Tibial artery (tissue), 4 donors: Measurements from ENCODE around the gene DNAJC21.
A peak's percentile ranks its signal among the peaks of the same experiment; 100 is the strongest.

Experiments used
- DNase-seq, 2 donors: peaks; one replicate each; pipeline ENCODE4 v3.0.0-alpha.2; 2019
- H3K27ac ChIP-seq, 2 donors: fragments of 200-600 bp; sonication (generic) in 1 of 2; 1 replicate in 1 of 2; 2 replicates in 1 of 2; pipeline ENCODE4 v1.5.1; 2018 to 2019; ENCODE audit warnings: mild to moderate bottlenecking in 1 of 2
- H3K27me3 ChIP-seq, 2 donors: fragments of 200-600 bp; sonication (generic) in 1 of 2; one replicate each; pipeline versions ENCODE4 v1.5.1 to v1.6.0; 2016 to 2019
- H3K36me3 ChIP-seq, 3 donors: fragments of 200-600 bp; sonication (generic) in 2 of 3; one replicate each; pipeline ENCODE4 v1.5.1; 2016 to 2019; ENCODE audit warnings: mild to moderate bottlenecking in 2 of 3
- H3K4me1 ChIP-seq, 4 donors: fragments of 200-600 bp; sonication (generic) in 2 of 4; 1 replicate in 3 of 4; 2 replicates in 1 of 4; pipeline ENCODE4 v1.5.1; 2016 to 2019
- H3K4me3 ChIP-seq, 2 donors: fragments of 200-600 bp; sonication (generic) in 1 of 2; 1 replicate in 1 of 2; 2 replicates in 1 of 2; pipeline ENCODE4 v1.5.1; 2018 to 2019; ENCODE audit warnings: mild to moderate bottlenecking in 2 of 2
- H3K9me3 ChIP-seq, 3 donors: fragments of 200-600 bp; sonication (generic) in 1 of 3; one replicate each; pipeline ENCODE4 v1.5.1; 2016 to 2019
- intact Hi-C: fragments of 100-400 bp; cut with DNase I; formaldehyde crosslinking; loops from one replicate; pipeline ENCODE4 v1.15.0; 2023; ENCODE audit warnings: low total_unique reads
- TF ChIP-seq, protein P1 (sequence below), 2 experiments: fragments of 200-600 bp in 1 of 2; fragments of 450-650 bp in 1 of 2; IDR thresholded peaks; one replicate each; pipeline ENCODE4 v1.5.1; 2017 to 2019; ENCODE audit warnings: antibody characterized with exemption in 2 of 2, mild to moderate bottlenecking in 1 of 2, moderate library complexity in 1 of 2

The DNAJC21 gene

DNA sequence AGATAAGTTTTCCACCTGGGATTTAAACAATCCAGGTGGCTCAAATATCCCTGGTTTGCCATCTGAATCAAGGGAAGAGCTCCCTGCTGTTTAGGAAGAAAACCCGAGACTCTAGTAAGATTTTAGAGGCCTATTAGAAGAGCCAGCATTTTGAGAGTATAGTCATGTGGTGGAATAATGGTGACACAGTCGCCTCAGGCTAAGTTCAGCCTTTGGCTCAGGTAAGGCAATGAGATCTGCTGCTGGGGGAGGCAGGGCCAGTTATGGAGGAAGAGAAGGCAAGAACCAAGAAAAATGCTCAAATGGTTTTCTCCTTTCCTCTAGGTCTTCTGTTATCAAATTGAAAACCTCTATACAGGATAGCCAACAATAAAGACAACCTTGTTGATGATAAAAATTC, 30.3 kb upstream of the DNAJC21 start:
- no peaks in the 10 kb centered on the region for H3K27me3 ChIP-seq
- no peak overlapping the region for H3K4me3 ChIP-seq
- H3K9me3 ChIP-seq, result no peaks in the 10 kb centered on the region
- no peak overlapping the region for H3K27ac ChIP-seq
- H3K4me1 ChIP-seq, result no peaks in the 10 kb centered on the region
- intact Hi-C loops, result loop anchor here (2.0 to 5.0 kb wide), 3 partner anchors 247 to 417 kb away; no protein-coding TSS in a partner anchor
- peaks cover 0 to 6% (median 0%) of the 10 kb centered on the region in 3 donors for H3K36me3 ChIP-seq
- TF ChIP-seq, protein P1, sequence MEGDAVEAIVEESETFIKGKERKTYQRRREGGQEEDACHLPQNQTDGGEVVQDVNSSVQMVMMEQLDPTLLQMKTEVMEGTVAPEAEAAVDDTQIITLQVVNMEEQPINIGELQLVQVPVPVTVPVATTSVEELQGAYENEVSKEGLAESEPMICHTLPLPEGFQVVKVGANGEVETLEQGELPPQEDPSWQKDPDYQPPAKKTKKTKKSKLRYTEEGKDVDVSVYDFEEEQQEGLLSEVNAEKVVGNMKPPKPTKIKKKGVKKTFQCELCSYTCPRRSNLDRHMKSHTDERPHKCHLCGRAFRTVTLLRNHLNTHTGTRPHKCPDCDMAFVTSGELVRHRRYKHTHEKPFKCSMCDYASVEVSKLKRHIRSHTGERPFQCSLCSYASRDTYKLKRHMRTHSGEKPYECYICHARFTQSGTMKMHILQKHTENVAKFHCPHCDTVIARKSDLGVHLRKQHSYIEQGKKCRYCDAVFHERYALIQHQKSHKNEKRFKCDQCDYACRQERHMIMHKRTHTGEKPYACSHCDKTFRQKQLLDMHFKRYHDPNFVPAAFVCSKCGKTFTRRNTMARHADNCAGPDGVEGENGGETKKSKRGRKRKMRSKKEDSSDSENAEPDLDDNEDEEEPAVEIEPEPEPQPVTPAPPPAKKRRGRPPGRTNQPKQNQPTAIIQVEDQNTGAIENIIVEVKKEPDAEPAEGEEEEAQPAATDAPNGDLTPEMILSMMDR (IDR thresholded peaks at IDR 0.05), result no peak
- no peak for DNase-seq

DNA sequence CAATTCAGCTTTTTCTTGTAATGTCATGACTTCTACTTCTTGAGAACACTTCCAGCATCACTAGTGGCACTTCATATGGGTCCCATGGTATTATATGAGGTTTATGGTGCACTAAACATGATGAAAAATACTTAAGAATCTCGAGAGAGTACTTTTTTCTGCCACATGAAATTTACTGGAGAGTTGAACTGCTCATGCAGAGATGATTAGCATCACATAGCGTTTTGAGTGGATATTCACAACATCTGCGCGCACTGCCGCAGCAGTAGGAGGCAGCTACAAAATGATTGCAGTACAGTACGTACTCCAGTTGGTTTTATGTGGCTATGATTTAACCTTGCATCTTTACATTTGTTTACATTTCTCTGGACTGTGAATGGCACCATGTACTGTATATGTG, 28.7 kb upstream of the DNAJC21 start:
- intact Hi-C loops, result no loop called here
- TF ChIP-seq, protein P1 (IDR thresholded peaks at IDR 0.05), result no peak
- no peak overlapping the region for H3K27ac ChIP-seq
- no peaks in the 10 kb centered on the region for H3K27me3 ChIP-seq
- H3K36me3 ChIP-seq, result peaks cover 0 to 6% (median 0%) of the 10 kb centered on the region in 3 donors
- no peak for DNase-seq
- H3K9me3 ChIP-seq, result no peaks in the 10 kb centered on the region
- H3K4me1 ChIP-seq, result no peaks in the 10 kb centered on the region
- H3K4me3 ChIP-seq, result no peak overlapping the region

DNA sequence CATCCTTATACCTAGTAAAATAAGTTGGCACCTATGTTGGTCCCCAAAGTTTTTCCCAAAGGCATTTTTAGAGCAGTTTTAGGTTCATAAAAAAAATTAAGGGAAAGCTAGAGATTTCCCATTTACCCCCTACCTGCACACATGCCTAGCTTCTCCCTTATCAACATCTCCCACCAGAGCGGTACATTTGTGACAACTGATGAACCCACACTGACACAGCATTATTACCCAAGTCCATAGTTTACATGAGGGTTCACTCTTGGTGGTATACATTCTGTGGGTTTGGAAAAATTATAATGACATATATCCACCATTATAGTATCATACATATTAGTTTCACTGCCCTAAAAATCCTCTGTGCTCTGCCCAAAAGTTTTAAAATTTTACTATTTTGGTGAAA, 26.1 kb upstream of the DNAJC21 start:
- intact Hi-C loops, result no loop called here
- Histone ChIP-seq H3K27ac (no peak overlapping the region), H3K9me3 (no peaks in the 10 kb centered on the region), H3K4me1 (no peaks in the 10 kb centered on the region), H3K36me3 (peaks cover 5 to 20% (median 9%) of the 10 kb centered on the region in 3 donors), H3K4me3 (no peak overlapping the region), H3K27me3 (no peaks in the 10 kb centered on the region)
- TF ChIP-seq, protein P1 (IDR thresholded peaks at IDR 0.05), result no peak
- no peak for DNase-seq

DNA sequence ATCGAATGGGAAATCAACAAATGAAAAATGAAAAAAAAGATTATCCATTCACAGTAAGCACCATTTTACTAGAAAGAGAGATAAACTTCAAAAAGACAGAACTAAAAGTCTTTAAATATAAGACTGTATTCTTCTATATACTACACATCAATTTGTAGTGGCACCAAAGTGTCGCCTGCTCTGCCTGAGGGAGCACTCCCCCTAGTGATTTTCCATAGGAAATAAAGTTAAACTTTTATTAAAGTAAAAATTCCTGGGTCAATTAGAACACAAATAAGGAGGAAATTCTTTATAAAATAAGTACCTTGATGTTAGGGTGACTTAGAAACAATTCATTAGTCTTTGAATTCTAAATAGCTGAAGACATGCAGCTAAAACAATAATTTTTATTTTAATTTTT, 23.8 kb upstream of the DNAJC21 start:
- intact Hi-C loops, result no loop called here

DNA sequence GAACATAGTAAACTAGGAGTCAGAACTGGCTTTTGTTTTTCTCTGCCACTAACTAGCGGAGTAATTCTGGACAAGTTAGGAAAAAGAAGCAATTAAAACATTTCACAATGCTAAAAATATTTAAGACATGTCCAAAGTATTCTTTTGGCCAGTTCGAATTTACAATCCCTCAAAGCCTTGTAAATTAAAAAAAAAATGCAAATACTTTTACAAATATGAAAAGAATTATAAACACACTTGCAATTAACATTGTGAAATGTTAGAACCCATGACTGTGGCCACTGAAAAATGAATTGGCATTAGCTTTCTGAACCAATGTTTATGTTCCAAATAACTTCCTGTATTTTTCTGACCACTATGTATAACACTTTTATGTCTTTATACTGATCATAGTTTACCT, 16.3 kb upstream of the DNAJC21 start:
- Histone ChIP-seq H3K27ac (no peak overlapping the region), H3K27me3 (no peaks in the 10 kb centered on the region), H3K4me1 (peaks cover 0 to 38% (median 27%) of the 10 kb centered on the region in 4 donors), H3K4me3 (no peak overlapping the region), H3K9me3 (no peaks in the 10 kb centered on the region), H3K36me3 (peaks cover 18 to 43% (median 36%) of the 10 kb centered on the region in 3 donors)
- TF ChIP-seq, protein P1 (IDR thresholded peaks at IDR 0.05), result no peak
- no peak for DNase-seq
- intact Hi-C loops, result no loop called here

More for the DNA sequence above, 23.8 kb upstream of the DNAJC21 start:
- Histone ChIP-seq H3K27me3 (no peaks in the 10 kb centered on the region), H3K36me3 (peaks cover 12 to 43% (median 22%) of the 10 kb centered on the region in 3 donors), H3K27ac (no peak overlapping the region), H3K4me3 (no peak overlapping the region), H3K4me1 (no peaks in the 10 kb centered on the region), H3K9me3 (no peaks in the 10 kb centered on the region)
- TF ChIP-seq, protein P1 (IDR thresholded peaks at IDR 0.05), result peak in 1 of 2 experiments; percentile 15
- DNase-seq, result no peak

DNA sequence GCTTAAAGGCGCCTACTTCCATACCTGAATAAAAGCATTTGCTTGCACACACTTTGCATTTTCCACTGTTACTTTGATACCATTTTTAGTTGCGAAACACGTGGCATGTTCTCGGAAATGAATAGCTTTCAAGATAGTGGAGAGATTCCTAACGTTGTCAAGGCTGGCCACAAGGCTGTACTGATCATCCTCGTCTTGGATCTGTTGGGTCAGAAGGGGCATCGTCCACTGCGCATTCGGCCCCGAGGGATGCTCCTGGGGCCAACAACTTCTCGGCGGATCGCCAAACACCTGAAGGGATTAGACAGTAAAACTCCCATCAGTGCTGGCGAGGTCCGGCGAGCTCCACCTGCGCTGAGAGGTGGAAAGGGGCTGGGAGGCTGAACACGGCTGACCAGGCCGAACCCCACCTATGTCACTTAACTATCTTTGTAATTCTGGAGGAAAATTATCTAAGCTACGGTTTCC, 14.7 kb upstream of the DNAJC21 start:
- Histone ChIP-seq H3K27me3 (no peaks in the 10 kb centered on the region), H3K4me3 (peak overlapping the region; percentile 88 to 96), H3K9me3 (no peaks in the 10 kb centered on the region), H3K36me3 (peaks cover 18 to 35% (median 21%) of the 10 kb centered on the region in 3 donors), H3K4me1 (peaks cover 0 to 38% (median 28%) of the 10 kb centered on the region in 4 donors), H3K27ac (peak overlapping the region; percentile 86)
- peak in 1 of 2 donors; percentile 31 for DNase-seq
- intact Hi-C loops, result no loop called here
- TF ChIP-seq, protein P1 (IDR thresholded peaks at IDR 0.05), result no peak
